ENCODE results near the gene DEFB112. TPM values are rescaled to one million over a fixed set of nuclear protein-coding genes. Genes with fewer than 3 reads are reported as not detected.

DEFB112 gene
- not detected in 2 replicates for total RNA-seq (ENCODE audit: low replicate concordance)
- long read RNA-seq = 0 reads

DNA sequence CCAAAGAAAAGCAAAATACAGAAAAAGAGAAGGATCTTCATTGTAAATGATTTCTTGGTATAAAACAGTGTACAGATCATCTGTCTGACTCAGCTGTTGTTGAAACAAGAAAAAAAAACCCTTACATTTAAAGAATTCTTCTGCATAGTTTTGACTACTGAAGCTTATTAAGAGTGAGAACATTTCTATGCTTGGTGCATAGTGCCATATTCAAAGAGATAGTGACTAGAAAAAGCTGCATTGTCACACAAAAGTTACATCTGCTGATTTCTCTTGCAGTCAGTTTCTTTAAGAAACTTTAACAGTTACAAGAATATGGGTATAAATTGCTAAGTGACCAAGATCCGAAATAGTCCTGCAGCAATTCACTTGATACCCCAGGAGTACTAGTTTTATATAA, at the start of gene DEFB112:
TSS of gene DEFB112 (minus strand) at position 101 of the 400 bp plus-strand sequence. CDS start at position 41, 60 bp downstream.
- TF ChIP-seq, protein P1, sequence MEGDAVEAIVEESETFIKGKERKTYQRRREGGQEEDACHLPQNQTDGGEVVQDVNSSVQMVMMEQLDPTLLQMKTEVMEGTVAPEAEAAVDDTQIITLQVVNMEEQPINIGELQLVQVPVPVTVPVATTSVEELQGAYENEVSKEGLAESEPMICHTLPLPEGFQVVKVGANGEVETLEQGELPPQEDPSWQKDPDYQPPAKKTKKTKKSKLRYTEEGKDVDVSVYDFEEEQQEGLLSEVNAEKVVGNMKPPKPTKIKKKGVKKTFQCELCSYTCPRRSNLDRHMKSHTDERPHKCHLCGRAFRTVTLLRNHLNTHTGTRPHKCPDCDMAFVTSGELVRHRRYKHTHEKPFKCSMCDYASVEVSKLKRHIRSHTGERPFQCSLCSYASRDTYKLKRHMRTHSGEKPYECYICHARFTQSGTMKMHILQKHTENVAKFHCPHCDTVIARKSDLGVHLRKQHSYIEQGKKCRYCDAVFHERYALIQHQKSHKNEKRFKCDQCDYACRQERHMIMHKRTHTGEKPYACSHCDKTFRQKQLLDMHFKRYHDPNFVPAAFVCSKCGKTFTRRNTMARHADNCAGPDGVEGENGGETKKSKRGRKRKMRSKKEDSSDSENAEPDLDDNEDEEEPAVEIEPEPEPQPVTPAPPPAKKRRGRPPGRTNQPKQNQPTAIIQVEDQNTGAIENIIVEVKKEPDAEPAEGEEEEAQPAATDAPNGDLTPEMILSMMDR (conservative IDR thresholded peaks at IDR 0.05) = no peak
- Mint-ChIP-seq H3K4me1 (ENCODE audit: unreplicated experiment) (no peaks in the 10 kb centered on the region), H3K4me3 (no peak within 1 kb of the TSS), H3K27ac (no peak within 1 kb of the TSS), H3K27me3 (no peaks in the 10 kb centered on the region), H3K9me3 (no peaks in the 10 kb centered on the region), H3K36me3 (no peaks in the 10 kb centered on the region)
- DNase-seq (ENCODE audit: extremely low spot score, unreplicated experiment) = no peak

GRCh38 chr6:50098641-50098993, 48.9 kb upstream of the DEFB112 start:
- Mint-ChIP-seq H3K4me1 (ENCODE audit: unreplicated experiment) (no peaks in the 10 kb centered on the region), H3K9me3 (no peaks in the 10 kb centered on the region), H3K27me3 (peaks cover 11% of the 10 kb centered on the region), H3K36me3 (no peaks in the 10 kb centered on the region), H3K4me3 (no peak overlapping the region), H3K27ac (no peak overlapping the region)
- no peak for DNase-seq (ENCODE audit: extremely low spot score, unreplicated experiment)
- TF ChIP-seq, protein P1 (conservative IDR thresholded peaks at IDR 0.05) = no peak

DNA sequence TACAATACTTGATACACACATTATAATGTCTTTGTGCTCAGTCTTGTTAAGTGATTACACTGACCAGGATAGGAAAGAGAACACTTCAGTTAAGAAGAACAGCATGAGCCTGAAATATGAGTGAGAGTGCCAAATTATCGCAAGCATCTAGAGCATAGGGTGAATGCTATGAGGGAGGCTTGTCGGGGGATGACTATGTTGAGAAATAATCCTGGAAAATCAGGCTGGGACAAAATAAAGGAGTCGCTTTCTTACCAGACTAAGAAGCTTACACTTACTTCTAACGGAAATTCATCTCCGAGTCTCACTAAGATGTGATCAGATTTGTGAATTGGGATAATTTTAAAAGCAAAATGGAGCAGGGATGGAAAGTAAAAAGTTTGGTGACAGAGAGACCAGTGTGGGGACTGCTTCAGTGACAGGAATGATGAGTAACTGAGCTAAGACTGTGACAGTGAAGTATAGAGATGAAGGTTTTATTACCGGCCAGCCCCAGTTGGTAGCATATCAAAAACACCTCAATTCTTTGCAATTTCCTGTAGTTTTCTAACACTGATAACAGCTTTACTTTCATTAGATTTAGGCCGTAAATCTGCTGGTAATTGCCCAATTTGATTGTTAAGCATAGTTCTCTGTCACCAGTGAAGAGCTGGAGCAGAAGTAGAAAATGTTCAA, 48.4 kb upstream of the DEFB112 start:
- no peak overlapping the region for H3K27ac Mint-ChIP-seq
- no peak overlapping the region for H3K4me3 Mint-ChIP-seq
- no peaks in the 10 kb centered on the region for H3K4me1 Mint-ChIP-seq (ENCODE audit: unreplicated experiment)
- H3K27me3 Mint-ChIP-seq = peaks cover 11% of the 10 kb centered on the region
- H3K9me3 Mint-ChIP-seq = no peaks in the 10 kb centered on the region
- no peak for DNase-seq (ENCODE audit: extremely low spot score, unreplicated experiment)
- no peaks in the 10 kb centered on the region for H3K36me3 Mint-ChIP-seq
- TF ChIP-seq, protein P1 (conservative IDR thresholded peaks at IDR 0.05) = no peak

DNA sequence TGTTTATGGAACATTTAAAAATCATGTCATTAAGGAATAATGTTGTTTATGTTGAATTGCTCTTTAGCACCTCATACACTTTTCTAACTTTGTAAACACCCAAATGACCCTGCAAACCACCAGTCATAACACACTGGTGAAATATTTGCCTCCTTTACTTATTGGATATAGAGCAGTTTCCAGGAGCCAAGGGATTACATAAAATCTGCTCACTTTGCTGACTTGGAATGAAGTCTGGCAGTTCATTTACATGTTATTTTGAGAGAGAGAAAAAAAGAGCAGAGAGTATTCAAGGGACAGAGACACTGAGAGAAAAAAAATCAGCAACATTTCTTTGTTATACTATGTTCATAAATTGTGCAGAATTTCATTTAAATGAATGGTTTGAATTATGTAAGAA, 46.6 kb upstream of the DEFB112 start:
- H3K4me1 Mint-ChIP-seq (ENCODE audit: unreplicated experiment) = no peaks in the 10 kb centered on the region
- no peaks in the 10 kb centered on the region for H3K36me3 Mint-ChIP-seq
- peaks cover 4% of the 10 kb centered on the region for H3K27me3 Mint-ChIP-seq
- no peak overlapping the region for H3K27ac Mint-ChIP-seq
- DNase-seq (ENCODE audit: extremely low spot score, unreplicated experiment) = no peak
- H3K9me3 Mint-ChIP-seq = no peaks in the 10 kb centered on the region
- H3K4me3 Mint-ChIP-seq = no peak overlapping the region
- TF ChIP-seq, protein P1 (conservative IDR thresholded peaks at IDR 0.05) = no peak

- Mint-ChIP-seq H3K27me3 (no peaks in the 10 kb centered on the region), H3K4me1 (ENCODE audit: unreplicated experiment) (no peaks in the 10 kb centered on the region), H3K9me3 (no peaks in the 10 kb centered on the region), H3K4me3 (no peak overlapping the region), H3K36me3 (no peaks in the 10 kb centered on the region), H3K27ac (no peak overlapping the region)
- DNase-seq (ENCODE audit: extremely low spot score, unreplicated experiment) = no peak
- TF ChIP-seq, protein P1 (conservative IDR thresholded peaks at IDR 0.05) = no peak
Measured at GRCh38 chr6:50093938-50094272, 44.2 kb upstream of the DEFB112 start.
